Colonic mucosa (tissue), 4 donors: ENCODE measurements around the gene SEC11A. TPM values are rescaled to one million over a fixed set of nuclear protein-coding genes. Genes with fewer than 3 reads are reported as not detected.
A peak's percentile ranks its signal among the peaks of the same experiment; 100 is the strongest.
"Not testable (repeated sequence)": the region's sequence is repeated elsewhere in the genome, so short reads cannot be mapped to it uniquely, and the experiment has no call there.

Experiments
- DNase-seq: peaks from one replicate; pipeline ENCODE4 v3.0.0-alpha.2; 2020
- H3K27ac ChIP-seq: fragments of 200-600 bp; one replicate; pipeline ENCODE4 v1.8.0; 2021
- H3K27me3 ChIP-seq: fragments of 200-600 bp; one replicate; pipeline ENCODE4 v1.8.0; 2021
- H3K36me3 ChIP-seq: fragments of 200-600 bp; one replicate; pipeline ENCODE4 v1.8.0; 2021
- H3K4me1 ChIP-seq: fragments of 200-600 bp; one replicate; pipeline ENCODE4 v1.8.0; 2021; ENCODE audit warnings: mild to moderate bottlenecking
- H3K4me3 ChIP-seq: fragments of 200-600 bp; one replicate; pipeline ENCODE4 v1.8.0; 2021
- H3K9ac ChIP-seq, 2 donors: one replicate each; pipeline ENCODE4 v1.7.0; 2013; ENCODE audit warnings: control low read depth in 2 of 2, low read depth in 2 of 2, low read length in 2 of 2
- H3K9me3 ChIP-seq: fragments of 200-600 bp; one replicate; pipeline ENCODE4 v1.8.0; 2021
- intact Hi-C: fragments of 100-400 bp; cut with DNase I; formaldehyde crosslinking; loops from one replicate; pipeline ENCODE4 v1.14.1; 2022
- total RNA-seq, 2 donors: library from RNA; stranded (reverse); fragmentation: NEBNext Ultra II Directional in 1 of 2; extraction: Animal tissue kit (Norgen Biotek cat#: 25700) in 1 of 2; gene quantifications; one replicate each; pipeline ENCODE4 v1.2.1, GENCODE V29; 2021
- TF ChIP-seq, protein P1 (sequence below): fragments of 200-600 bp; IDR thresholded peaks from one replicate; pipeline ENCODE4 v1.8.0; 2022; ENCODE audit warnings: antibody characterized with exemption, mild to moderate bottlenecking
- donor health status: healthy.
- donor health status: DM: no; HTN: no; CAD: no.
- donor health status: DM: no; HTN: no; CAD: no.

Gene SEC11A
- total RNA-seq, 2 donors from 2014 or later, result 146 to 154 TPM

DNA sequence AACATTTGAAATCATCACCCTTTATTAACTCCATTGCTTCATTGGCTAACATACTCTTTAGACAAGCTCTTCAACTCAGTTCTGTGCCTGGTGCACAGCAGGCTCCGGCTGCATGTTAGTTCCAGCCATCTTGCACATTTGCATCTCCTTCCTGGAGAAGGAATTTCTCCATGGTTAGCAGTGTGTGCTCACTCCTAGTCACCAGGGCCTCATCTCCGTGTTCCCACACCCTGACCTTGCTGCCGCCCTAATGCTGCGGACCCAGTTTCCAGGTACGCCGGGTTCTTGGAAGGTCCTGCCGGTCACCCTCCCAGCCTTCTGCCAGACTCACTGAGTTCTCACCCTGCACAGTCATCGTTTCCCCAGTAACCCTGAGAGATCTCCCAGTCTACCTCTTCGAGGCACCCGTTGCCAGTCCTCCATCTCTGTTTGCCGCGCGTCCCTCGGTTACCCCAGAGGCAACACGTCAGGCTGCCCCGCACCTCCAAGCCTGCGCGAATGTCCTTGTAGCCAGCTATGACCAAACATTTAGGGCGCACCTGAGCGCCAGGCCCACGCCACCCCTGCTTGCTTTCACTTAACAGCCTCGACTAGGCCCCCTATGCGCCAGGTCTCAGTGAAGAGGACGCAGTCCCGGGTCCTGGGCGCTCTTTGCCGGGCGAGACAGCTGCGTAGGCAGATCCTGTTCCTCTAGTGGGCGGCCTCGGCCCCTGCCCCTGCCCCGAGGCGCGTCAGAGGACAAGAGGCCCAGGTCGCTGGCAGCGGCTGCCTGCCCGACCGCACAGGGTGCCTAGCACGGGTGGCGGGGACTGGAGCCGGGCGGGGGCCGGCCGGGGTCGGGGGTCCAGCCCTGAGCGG is 31.7 kb upstream of the SEC11A start:
- intact Hi-C loops, result no loop called here
- H3K36me3 ChIP-seq, result no peaks in the 10 kb centered on the region
- peak overlapping the region; percentile 100 for H3K27ac ChIP-seq
- peak overlapping the region; percentile 73 for H3K4me3 ChIP-seq
- TF ChIP-seq, protein P1, sequence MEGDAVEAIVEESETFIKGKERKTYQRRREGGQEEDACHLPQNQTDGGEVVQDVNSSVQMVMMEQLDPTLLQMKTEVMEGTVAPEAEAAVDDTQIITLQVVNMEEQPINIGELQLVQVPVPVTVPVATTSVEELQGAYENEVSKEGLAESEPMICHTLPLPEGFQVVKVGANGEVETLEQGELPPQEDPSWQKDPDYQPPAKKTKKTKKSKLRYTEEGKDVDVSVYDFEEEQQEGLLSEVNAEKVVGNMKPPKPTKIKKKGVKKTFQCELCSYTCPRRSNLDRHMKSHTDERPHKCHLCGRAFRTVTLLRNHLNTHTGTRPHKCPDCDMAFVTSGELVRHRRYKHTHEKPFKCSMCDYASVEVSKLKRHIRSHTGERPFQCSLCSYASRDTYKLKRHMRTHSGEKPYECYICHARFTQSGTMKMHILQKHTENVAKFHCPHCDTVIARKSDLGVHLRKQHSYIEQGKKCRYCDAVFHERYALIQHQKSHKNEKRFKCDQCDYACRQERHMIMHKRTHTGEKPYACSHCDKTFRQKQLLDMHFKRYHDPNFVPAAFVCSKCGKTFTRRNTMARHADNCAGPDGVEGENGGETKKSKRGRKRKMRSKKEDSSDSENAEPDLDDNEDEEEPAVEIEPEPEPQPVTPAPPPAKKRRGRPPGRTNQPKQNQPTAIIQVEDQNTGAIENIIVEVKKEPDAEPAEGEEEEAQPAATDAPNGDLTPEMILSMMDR, result no peak
- peak overlapping the region; percentile 75 to 97 for H3K9ac ChIP-seq
- no peaks in the 10 kb centered on the region for H3K27me3 ChIP-seq
- peaks cover 22% of the 10 kb centered on the region for H3K4me1 ChIP-seq
- no peaks in the 10 kb centered on the region for H3K9me3 ChIP-seq
- peak; percentile 75 for DNase-seq

DNA sequence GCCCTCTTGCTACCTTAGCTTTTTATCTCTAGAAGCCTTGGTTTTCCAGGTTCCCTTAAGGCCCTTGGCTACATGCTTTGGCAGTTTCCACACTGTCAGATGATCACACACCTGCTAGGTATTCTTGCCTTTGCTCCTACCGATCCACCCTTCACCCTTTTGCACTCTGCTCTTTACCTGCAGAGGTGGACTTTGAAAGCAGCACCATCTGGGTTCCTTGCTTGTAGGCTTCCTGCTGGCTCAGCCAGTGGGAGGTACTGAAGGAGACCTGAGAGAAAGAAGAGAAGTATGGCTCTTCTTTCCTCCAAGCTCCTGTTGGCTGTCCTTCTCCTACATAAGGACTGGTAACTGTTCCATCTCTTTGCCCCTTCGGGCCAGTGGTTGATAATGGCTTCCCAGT is 25.2 kb upstream of the SEC11A start:
- Histone ChIP-seq H3K9me3 (no peaks in the 10 kb centered on the region), H3K9ac (peak overlapping the region in 1 of 2 donors; percentile 13), H3K4me1 (peaks cover 5% of the 10 kb centered on the region), H3K4me3 (no peak overlapping the region), H3K27me3 (no peaks in the 10 kb centered on the region), H3K36me3 (no peaks in the 10 kb centered on the region), H3K27ac (peak overlapping the region; percentile 50)
- intact Hi-C loops, result no loop called here
- DNase-seq, result peak; percentile 83
- TF ChIP-seq, protein P1, result no peak

- Histone ChIP-seq H3K9me3 (no peaks in the 10 kb centered on the region), H3K4me3 (no peak overlapping the region), H3K27ac (peak overlapping the region; percentile 50), H3K27me3 (no peaks in the 10 kb centered on the region), H3K4me1 (peaks cover 5% of the 10 kb centered on the region), H3K36me3 (no peaks in the 10 kb centered on the region), H3K9ac (peak overlapping the region in 1 of 2 donors; percentile 13)
- TF ChIP-seq, protein P1, result no peak
- no peak for DNase-seq
- intact Hi-C loops, result no loop called here
Observed at GRCh38 chr15:84740691-84741090, 24.8 kb upstream of the SEC11A start.

DNA sequence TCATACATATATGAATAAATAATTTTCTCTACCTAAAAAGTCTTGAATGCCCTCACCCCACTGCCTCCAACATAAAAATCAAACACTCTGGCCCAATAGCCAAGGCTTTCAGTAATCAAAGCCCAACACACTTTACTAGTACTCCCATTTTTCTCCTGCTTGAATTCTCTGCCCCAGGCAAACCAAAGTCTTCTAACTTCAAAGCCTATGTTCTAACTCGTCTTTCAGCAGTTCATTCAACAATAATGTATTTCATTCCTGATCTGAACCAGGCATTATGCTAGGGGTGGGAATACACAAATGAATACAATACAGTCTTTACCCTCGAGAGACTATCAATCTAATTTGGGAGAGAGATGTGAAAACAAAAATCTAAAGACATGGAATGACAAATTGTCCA is 21.1 kb upstream of the SEC11A start:
- Histone ChIP-seq H3K4me3 (no peak overlapping the region), H3K36me3 (no peaks in the 10 kb centered on the region), H3K27me3 (no peaks in the 10 kb centered on the region), H3K9ac (no peak overlapping the region), H3K27ac (no peak overlapping the region), H3K4me1 (peaks cover 12% of the 10 kb centered on the region), H3K9me3 (no peaks in the 10 kb centered on the region)
- DNase-seq, result no peak
- intact Hi-C loops, result no loop called here
- TF ChIP-seq, protein P1, result no peak

DNA sequence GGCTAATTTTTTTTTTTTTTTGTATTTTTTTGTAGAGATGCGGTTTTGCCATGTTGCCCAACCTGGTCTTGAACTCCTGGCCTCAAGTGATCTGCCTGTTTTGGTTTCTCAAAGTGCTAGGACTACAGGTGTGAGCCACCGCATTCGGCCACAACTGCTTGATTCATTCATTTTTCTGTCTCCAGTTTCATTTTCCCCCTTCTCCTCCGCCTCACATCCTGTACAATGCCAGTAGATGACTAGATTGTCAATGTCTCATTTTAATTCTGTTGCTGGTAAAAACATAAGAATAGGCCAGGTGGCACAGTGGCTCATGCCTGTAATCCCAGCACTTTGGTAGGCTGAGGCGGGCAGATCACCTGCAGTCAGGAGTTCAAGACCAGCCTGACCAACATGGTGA is 20.4 kb upstream of the SEC11A start:
- Histone ChIP-seq H3K27me3 (no peaks in the 10 kb centered on the region), H3K9me3 (no peaks in the 10 kb centered on the region), H3K4me1 (peaks cover 12% of the 10 kb centered on the region), H3K27ac (peak overlapping the region; percentile 85), H3K36me3 (no peaks in the 10 kb centered on the region), H3K9ac (no peak overlapping the region), H3K4me3 (no peak overlapping the region)
- no peak for DNase-seq
- intact Hi-C loops, result no loop called here
- TF ChIP-seq, protein P1, result no peak

- Histone ChIP-seq H3K27ac (peak overlapping the region; percentile 85), H3K4me3 (peak overlapping the region; percentile 19), H3K9ac (peak overlapping the region in 1 of 2 donors; percentile 66)
- H3K4me1 ChIP-seq, DNase-seq, H3K36me3 ChIP-seq, H3K9me3 ChIP-seq, intact Hi-C loops, H3K27me3 ChIP-seq: not testable (repeated sequence)
Observed at GRCh38 chr15:84735480-84736061, 19.6 kb upstream of the SEC11A start.
